GM23338 (cell line): Measurements from ENCODE around the gene HOXA10.

Source experiments
- CTCF ChIP-seq, 2 experiments: fragments of 200-600 bp in 1 of 2; sonication (generic) in 1 of 2; conservative IDR thresholded peaks; 2 replicates each; pipeline versions ENCODE4 v1.5.1 to v1.6.1; 2016 to 2017; ENCODE audit warnings: antibody characterized with exemption in 2 of 2, low read depth in 2 of 2, mild to moderate bottlenecking in 2 of 2, moderate library complexity in 1 of 2
- EZH2 ChIP-seq: fragments of 200-600 bp; sonication (generic); IDR thresholded peaks from one replicate; pipeline ENCODE4 v1.8.0; 2017; ENCODE audit warnings: antibody characterized with exemption, mild to moderate bottlenecking, low read depth; ENCODE audit not compliant: unreplicated experiment
- EZH2phosphoT487 ChIP-seq: fragments of 200-600 bp; sonication (generic); IDR thresholded peaks from one replicate; pipeline ENCODE4 v1.8.1; 2018; ENCODE audit warnings: antibody characterized with exemption; ENCODE audit not compliant: unreplicated experiment
- JUNB ChIP-seq: IDR thresholded peaks from one replicate; pipeline ENCODE4 v1.6.1; 2016; ENCODE audit warnings: antibody characterized with exemption; ENCODE audit not compliant: unreplicated experiment
- POLR2AphosphoS5 ChIP-seq: IDR thresholded peaks from 2 replicates; pipeline ENCODE4 v1.6.1; 2016; ENCODE audit warnings: antibody characterized with exemption, low read depth
- TF ChIP-seq, protein P1 (sequence below): IDR thresholded peaks from one replicate; pipeline ENCODE4 v1.6.1; 2018; ENCODE audit warnings: antibody characterized with exemption; ENCODE audit not compliant: unreplicated experiment

DNA sequence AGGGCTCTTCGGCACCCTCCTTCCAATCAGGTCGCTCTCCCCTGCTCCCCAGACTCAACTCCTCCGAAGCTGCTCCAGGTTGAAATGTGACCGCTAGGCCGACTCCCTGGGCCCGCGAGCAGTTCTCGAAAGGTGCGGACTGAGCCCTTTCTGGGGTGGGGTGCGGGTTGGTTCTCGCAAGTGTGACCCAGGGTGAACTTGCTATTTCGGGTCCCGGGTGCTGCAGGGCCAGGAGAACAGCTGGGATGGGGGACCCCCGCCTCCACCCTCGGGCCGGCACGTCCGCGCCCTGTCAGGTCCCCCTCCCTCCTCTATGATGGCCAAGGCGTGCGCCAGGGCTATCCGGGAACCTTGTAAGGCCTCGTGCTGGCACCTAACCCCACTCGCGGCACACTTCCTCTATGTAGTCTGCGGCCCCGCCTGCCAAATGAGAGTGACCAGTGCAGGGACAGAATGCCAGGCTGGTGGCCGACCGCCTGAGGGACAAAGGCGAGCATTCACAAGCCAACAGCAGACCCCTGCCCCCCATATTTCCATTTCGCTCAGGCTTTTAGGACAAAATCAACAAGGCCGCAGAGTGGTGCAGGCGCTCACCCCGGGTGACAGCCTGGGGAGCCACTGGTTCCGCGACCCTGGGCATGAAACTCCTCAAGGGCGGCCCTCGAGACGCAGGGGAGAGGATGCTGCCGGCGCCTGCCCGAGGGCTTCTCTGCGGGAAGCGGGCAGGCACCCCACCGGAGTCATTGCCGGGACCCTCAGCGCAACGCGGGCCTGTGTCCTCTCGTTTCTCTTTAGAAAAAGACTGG, 39.5 kb upstream of the HOXA10 start:
- TF ChIP-seq, protein P1, sequence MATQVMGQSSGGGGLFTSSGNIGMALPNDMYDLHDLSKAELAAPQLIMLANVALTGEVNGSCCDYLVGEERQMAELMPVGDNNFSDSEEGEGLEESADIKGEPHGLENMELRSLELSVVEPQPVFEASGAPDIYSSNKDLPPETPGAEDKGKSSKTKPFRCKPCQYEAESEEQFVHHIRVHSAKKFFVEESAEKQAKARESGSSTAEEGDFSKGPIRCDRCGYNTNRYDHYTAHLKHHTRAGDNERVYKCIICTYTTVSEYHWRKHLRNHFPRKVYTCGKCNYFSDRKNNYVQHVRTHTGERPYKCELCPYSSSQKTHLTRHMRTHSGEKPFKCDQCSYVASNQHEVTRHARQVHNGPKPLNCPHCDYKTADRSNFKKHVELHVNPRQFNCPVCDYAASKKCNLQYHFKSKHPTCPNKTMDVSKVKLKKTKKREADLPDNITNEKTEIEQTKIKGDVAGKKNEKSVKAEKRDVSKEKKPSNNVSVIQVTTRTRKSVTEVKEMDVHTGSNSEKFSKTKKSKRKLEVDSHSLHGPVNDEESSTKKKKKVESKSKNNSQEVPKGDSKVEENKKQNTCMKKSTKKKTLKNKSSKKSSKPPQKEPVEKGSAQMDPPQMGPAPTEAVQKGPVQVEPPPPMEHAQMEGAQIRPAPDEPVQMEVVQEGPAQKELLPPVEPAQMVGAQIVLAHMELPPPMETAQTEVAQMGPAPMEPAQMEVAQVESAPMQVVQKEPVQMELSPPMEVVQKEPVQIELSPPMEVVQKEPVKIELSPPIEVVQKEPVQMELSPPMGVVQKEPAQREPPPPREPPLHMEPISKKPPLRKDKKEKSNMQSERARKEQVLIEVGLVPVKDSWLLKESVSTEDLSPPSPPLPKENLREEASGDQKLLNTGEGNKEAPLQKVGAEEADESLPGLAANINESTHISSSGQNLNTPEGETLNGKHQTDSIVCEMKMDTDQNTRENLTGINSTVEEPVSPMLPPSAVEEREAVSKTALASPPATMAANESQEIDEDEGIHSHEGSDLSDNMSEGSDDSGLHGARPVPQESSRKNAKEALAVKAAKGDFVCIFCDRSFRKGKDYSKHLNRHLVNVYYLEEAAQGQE = no peak
- TF ChIP-seq CTCF (conservative IDR thresholded peaks at IDR 0.05; ENCODE audit: low read depth in 2 of 2) = no peak
- no peak for TF ChIP-seq POLR2AphosphoS5
- TF ChIP-seq EZH2 = peak; percentile 32
- TF ChIP-seq EZH2phosphoT487 = peak; percentile 37
- TF ChIP-seq JUNB = no peak
